Lower leg skin (tissue), 3 donors: ENCODE results near the gene AFF2.

Source experiments
- POLR2A ChIP-seq, 2 donors: fragments of 450-650 bp; IDR thresholded peaks; one replicate each; pipeline ENCODE4 v1.6.1; 2016 to 2017; ENCODE audit warnings: antibody characterized with exemption in 2 of 2, mild to moderate bottlenecking in 1 of 2, moderate library complexity in 1 of 2
- TF ChIP-seq, protein P1 (sequence below), 3 donors: fragments of 450-650 bp; IDR thresholded peaks; one replicate each; pipeline ENCODE4 v1.5.1; 2016; ENCODE audit warnings: antibody characterized with exemption in 3 of 3, mild to moderate bottlenecking in 3 of 3, moderate library complexity in 2 of 3

DNA sequence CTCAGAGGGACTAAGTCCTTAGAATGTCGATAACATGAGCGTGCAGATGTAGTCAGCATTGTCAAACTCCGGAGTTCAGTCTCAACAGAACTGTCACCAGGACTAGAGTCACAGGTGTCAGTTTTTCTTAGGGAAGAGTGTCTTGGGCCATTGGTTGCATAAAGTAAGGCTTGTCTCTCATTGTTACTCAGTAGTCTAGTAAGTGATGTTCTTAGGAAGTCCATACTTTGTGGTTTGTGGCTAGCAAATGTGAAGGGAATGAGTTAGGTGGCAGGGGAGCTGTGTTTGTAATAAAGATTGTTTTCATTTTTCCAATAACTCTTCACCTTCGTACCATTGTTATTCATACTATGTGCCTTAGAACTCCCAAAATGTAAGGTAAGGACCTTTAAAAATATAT is 119.6 kb downstream of the AFF2 start:
- TF ChIP-seq, protein P1, sequence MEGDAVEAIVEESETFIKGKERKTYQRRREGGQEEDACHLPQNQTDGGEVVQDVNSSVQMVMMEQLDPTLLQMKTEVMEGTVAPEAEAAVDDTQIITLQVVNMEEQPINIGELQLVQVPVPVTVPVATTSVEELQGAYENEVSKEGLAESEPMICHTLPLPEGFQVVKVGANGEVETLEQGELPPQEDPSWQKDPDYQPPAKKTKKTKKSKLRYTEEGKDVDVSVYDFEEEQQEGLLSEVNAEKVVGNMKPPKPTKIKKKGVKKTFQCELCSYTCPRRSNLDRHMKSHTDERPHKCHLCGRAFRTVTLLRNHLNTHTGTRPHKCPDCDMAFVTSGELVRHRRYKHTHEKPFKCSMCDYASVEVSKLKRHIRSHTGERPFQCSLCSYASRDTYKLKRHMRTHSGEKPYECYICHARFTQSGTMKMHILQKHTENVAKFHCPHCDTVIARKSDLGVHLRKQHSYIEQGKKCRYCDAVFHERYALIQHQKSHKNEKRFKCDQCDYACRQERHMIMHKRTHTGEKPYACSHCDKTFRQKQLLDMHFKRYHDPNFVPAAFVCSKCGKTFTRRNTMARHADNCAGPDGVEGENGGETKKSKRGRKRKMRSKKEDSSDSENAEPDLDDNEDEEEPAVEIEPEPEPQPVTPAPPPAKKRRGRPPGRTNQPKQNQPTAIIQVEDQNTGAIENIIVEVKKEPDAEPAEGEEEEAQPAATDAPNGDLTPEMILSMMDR (IDR thresholded peaks at IDR 0.05): no peak
- no peak for TF ChIP-seq POLR2A (IDR thresholded peaks at IDR 0.05)
